Mammary microvascular endothelial cell (primary cell): Measurements from ENCODE around the gene UTY. TPM values are rescaled to one million over a fixed set of nuclear protein-coding genes. Genes with fewer than 3 reads are reported as not detected.

ENCODE experiments used
- total RNA-seq: library from RNA; depleted of rRNA; stranded (reverse); fragments of >200 nt; gene quantifications from 2 replicates; pipeline ENCODE4 v1.2.3, GENCODE V29; 2015

Gene UTY
- total RNA-seq, result not detected in 2 replicates

GRCh38 chrY:13479828-13480227 lies at the start of gene UTY:
Gene UTY (minus strand): TSS chrY:13480033. CDS start chrY:13479665, 368 bp downstream.

Other genes with a start within 250 kb of the UTY start
- gene TMSB4Y, start 223.9 kb upstream of the UTY start, total RNA-seq, result not detected in 2 replicates